ENCODE results near the gene FOXP4.

DNA sequence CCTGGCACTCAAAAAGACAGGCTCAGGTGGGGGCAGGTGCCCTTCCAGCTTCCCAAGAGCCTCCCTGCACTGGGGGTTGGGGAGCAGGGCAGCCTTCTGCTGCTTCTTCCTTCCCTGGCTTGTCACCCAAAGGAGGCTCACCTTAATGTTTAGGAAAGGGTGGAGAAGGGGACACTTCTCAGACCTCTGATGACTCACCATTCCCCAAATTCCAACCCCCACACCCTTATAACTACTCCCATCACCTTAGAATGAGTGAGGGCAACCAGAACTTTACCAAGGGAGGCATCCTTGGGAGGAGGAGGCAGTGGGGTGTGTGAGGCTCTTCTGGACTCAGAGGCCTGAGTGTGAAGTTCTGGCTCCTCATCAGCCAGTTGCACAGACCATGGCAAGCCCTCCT, 15.2 kb upstream of the FOXP4 start:
- no peak for TF ChIP-seq POLR2AphosphoS5 (IDR thresholded peaks at IDR 0.05)
- TF ChIP-seq, protein P1, sequence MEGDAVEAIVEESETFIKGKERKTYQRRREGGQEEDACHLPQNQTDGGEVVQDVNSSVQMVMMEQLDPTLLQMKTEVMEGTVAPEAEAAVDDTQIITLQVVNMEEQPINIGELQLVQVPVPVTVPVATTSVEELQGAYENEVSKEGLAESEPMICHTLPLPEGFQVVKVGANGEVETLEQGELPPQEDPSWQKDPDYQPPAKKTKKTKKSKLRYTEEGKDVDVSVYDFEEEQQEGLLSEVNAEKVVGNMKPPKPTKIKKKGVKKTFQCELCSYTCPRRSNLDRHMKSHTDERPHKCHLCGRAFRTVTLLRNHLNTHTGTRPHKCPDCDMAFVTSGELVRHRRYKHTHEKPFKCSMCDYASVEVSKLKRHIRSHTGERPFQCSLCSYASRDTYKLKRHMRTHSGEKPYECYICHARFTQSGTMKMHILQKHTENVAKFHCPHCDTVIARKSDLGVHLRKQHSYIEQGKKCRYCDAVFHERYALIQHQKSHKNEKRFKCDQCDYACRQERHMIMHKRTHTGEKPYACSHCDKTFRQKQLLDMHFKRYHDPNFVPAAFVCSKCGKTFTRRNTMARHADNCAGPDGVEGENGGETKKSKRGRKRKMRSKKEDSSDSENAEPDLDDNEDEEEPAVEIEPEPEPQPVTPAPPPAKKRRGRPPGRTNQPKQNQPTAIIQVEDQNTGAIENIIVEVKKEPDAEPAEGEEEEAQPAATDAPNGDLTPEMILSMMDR (IDR thresholded peaks at IDR 0.05): no peak

All from breast epithelium (tissue), 3 donors.